Esophagus (tissue), 2 donors: ENCODE measurements around the gene NAPB. TPM values are rescaled to one million over a fixed set of nuclear protein-coding genes. Genes with fewer than 3 reads are reported as not detected.

Source experiments
- H3K27ac ChIP-seq, 2 donors: one replicate each; pipeline ENCODE4 v1.5.1; 2013; ENCODE audit warnings: low read depth in 2 of 2, mild to moderate bottlenecking in 2 of 2, inconsistent platforms in 1 of 2, low read length in 1 of 2, moderate library complexity in 1 of 2
- H3K27me3 ChIP-seq, 2 donors: one replicate each; pipeline ENCODE4 v1.6.1; 2013; ENCODE audit warnings: low read length in 2 of 2, control low read depth in 1 of 2, mild to moderate bottlenecking in 1 of 2; ENCODE audit not compliant: insufficient read depth in 2 of 2, control insufficient read depth in 1 of 2
- H3K36me3 ChIP-seq, 2 donors: one replicate each; pipeline ENCODE4 v1.6.1; 2013; ENCODE audit warnings: low read length in 1 of 2; ENCODE audit not compliant: control insufficient read depth in 2 of 2, insufficient read depth in 2 of 2
- H3K4me1 ChIP-seq, 2 donors: one replicate each; pipeline ENCODE4 v1.6.1; 2013; ENCODE audit warnings: low read length in 1 of 2; ENCODE audit not compliant: control insufficient read depth in 2 of 2, insufficient read depth in 2 of 2
- H3K4me3 ChIP-seq, 2 donors: one replicate each; pipeline ENCODE4 v1.5.1; 2013; ENCODE audit warnings: low read length in 2 of 2, mild to moderate bottlenecking in 2 of 2, low read depth in 1 of 2, moderate library complexity in 1 of 2
- H3K9me3 ChIP-seq, 2 donors: one replicate each; pipeline ENCODE4 v1.6.1; 2013; ENCODE audit warnings: mild to moderate bottlenecking in 2 of 2, low read depth in 1 of 2, low read length in 1 of 2, moderate library complexity in 1 of 2; ENCODE audit not compliant: control insufficient read depth in 2 of 2, insufficient read depth in 1 of 2
- WGBS, 2 donors: extraction: QIAGEN DNeasy Blood & Tissue Kit; methylation state at CpG; one replicate each; pipeline ENCODE4 v1.1.7; 2013; 5-methylcytosine and 5-hydroxymethylcytosine counted together
- polyA plus RNA-seq, 2 donors: library from polyadenylated mRNA; stranded (reverse); fragments of 200-250 nt; gene quantifications; one replicate each; pipeline ENCODE4 v1.2.3, GENCODE V29; 2013
- donor health status: healthy with polysubstance abuse.
- donor health status: Bipolar disorder and iron deficiency.

NAPB gene
- polyA plus RNA-seq, 2 donors, result 3.4 to 4.7 TPM

GRCh38 chr20:23419995-23420901 lies 1.0 kb downstream of the NAPB start:
- no peaks in the 10 kb centered on the region for H3K27me3 ChIP-seq
- peak overlapping the region; percentile 88 to 92 for H3K27ac ChIP-seq
- peak overlapping the region; percentile 75 to 98 for H3K4me3 ChIP-seq
- H3K9me3 ChIP-seq, result no peaks in the 10 kb centered on the region
- no peaks in the 10 kb centered on the region for H3K36me3 ChIP-seq
- 0 to 1% methylated on average over 55 to 58 of the region's 58 CpGs for WGBS, 2 donors
- no peaks in the 10 kb centered on the region for H3K4me1 ChIP-seq

DNA sequence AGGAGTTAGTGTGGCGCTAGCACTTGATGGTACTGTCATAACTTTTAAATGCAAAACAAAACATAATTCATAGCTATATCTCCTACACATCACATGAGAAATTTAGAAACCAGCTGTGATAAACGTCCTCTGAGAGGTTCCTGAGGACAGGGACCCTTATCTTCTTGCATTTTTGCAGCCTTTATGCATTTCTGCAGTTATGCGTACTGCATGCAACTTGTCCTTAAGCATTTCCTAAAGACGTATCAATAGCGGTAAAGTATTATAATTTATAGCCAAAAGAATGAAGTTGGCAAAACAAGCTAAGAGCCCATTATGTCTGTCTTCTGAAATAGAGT lies 1.7 kb downstream of the NAPB start:
- Histone ChIP-seq H3K4me3 (peak overlapping the region in 1 of 2 donors; percentile 75), H3K27ac (peak overlapping the region in 1 of 2 donors; percentile 92), H3K36me3 (no peaks in the 10 kb centered on the region), H3K27me3 (no peaks in the 10 kb centered on the region), H3K4me1 (no peaks in the 10 kb centered on the region), H3K9me3 (no peaks in the 10 kb centered on the region)
- WGBS, 2 donors, result 26 to 32% methylated on average over 5 of the region's 5 CpGs

DNA sequence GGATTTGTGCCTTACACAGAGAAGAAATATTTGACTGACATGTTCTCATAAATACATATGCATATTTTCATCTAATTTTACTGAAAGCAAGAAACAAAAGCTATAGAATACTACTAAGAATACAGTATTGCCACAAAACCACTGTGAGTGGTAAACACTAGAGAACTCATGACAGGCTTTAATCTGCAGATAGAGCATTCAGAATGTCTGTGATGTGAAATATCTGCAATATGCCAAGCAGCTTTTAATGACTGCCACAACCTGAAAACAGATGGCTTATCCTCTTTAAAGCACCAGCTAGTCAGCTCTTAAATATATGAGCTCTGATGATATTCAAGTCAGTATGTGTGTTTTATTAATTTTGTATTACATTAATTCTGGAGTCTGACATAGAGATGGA lies 3.4 kb downstream of the NAPB start:
- Histone ChIP-seq H3K36me3 (no peaks in the 10 kb centered on the region), H3K27me3 (no peaks in the 10 kb centered on the region), H3K27ac (no peak overlapping the region), H3K4me3 (no peak overlapping the region), H3K4me1 (no peaks in the 10 kb centered on the region), H3K9me3 (no peaks in the 10 kb centered on the region)

- Histone ChIP-seq H3K4me3 (no peak overlapping the region), H3K4me1 (no peaks in the 10 kb centered on the region), H3K27ac (no peak overlapping the region), H3K36me3 (no peaks in the 10 kb centered on the region), H3K9me3 (no peaks in the 10 kb centered on the region), H3K27me3 (no peaks in the 10 kb centered on the region)
- 64 to 75% methylated on average over 6 of the region's 6 CpGs for WGBS, 2 donors
These were observed 5.2 kb downstream of the NAPB start for GRCh38 chr20:23415959-23416583.

- 86 to 90% methylated on average over 5 of the region's 5 CpGs for WGBS, 2 donors
- Histone ChIP-seq H3K36me3 (no peaks in the 10 kb centered on the region), H3K27me3 (no peaks in the 10 kb centered on the region), H3K4me1 (no peaks in the 10 kb centered on the region), H3K9me3 (no peaks in the 10 kb centered on the region), H3K27ac (no peak overlapping the region), H3K4me3 (no peak overlapping the region)
These were observed 5.7 kb downstream of the NAPB start for GRCh38 chr20:23415555-23415954.

GRCh38 chr20:23414526-23415188 lies 6.6 kb downstream of the NAPB start:
- no peak overlapping the region for H3K4me3 ChIP-seq
- WGBS, 2 donors, result 53 to 63% methylated on average over 1 of the region's 1 CpG
- H3K36me3 ChIP-seq, result no peaks in the 10 kb centered on the region
- H3K27me3 ChIP-seq, result no peaks in the 10 kb centered on the region
- no peak overlapping the region for H3K27ac ChIP-seq
- no peaks in the 10 kb centered on the region for H3K4me1 ChIP-seq
- no peaks in the 10 kb centered on the region for H3K9me3 ChIP-seq

DNA sequence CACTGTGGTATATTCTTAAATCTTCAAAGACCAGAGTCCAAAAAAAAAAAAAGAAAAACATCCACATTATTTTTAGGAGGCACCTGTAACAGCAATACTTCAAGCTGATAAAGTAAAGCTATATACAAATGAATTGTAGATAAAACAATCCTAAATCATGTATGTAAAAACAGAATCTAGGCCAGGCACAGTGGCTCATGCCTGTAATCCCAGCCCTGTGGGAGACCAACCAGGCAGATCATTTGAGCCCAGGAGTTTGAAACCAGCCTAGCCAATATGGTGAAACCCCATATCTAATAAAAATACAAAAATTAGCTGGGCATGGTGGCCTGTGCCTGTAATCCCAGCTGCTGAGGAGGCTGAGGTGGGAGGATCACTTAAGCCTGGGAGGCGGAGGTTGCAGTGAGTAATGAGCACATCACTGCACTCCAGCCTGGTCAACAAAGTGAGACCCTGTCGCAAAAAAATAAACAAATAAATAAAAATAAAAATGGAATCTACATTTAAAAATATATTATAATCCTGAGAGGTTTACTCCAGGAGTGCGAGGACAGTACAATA lies 7.3 kb downstream of the NAPB start:
- WGBS, 2 donors, result 95 to 98% methylated on average over 3 of the region's 3 CpGs
- Histone ChIP-seq H3K4me3 (no peak overlapping the region), H3K36me3 (no peaks in the 10 kb centered on the region), H3K4me1 (no peaks in the 10 kb centered on the region), H3K9me3 (no peaks in the 10 kb centered on the region), H3K27me3 (no peaks in the 10 kb centered on the region), H3K27ac (no peak overlapping the region)

DNA sequence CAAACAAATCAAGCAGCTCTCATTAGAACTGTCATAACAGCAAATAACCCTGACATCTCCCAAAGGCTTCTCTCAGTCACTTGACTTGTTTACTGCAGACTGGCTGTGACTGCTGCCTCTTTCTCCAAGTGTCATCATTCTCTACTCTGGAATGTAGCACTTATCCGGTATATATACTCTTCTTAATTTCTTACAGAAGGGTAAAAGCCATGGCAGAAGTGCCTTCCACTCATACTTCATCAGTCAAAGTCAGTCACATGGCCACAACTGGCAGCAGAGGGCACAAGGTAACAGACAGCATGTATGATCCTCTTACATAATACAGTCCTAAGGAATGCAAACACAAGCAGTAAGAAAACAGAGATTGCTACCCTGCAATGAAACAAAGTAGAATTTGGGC lies 9.3 kb downstream of the NAPB start:
- no peaks in the 10 kb centered on the region for H3K27me3 ChIP-seq
- H3K36me3 ChIP-seq, result no peaks in the 10 kb centered on the region
- WGBS, 2 donors, result 47 to 56% methylated on average over 1 of the region's 1 CpG
- H3K4me3 ChIP-seq, result no peak overlapping the region
- H3K4me1 ChIP-seq, result no peaks in the 10 kb centered on the region
- H3K9me3 ChIP-seq, result no peaks in the 10 kb centered on the region
- H3K27ac ChIP-seq, result no peak overlapping the region

DNA sequence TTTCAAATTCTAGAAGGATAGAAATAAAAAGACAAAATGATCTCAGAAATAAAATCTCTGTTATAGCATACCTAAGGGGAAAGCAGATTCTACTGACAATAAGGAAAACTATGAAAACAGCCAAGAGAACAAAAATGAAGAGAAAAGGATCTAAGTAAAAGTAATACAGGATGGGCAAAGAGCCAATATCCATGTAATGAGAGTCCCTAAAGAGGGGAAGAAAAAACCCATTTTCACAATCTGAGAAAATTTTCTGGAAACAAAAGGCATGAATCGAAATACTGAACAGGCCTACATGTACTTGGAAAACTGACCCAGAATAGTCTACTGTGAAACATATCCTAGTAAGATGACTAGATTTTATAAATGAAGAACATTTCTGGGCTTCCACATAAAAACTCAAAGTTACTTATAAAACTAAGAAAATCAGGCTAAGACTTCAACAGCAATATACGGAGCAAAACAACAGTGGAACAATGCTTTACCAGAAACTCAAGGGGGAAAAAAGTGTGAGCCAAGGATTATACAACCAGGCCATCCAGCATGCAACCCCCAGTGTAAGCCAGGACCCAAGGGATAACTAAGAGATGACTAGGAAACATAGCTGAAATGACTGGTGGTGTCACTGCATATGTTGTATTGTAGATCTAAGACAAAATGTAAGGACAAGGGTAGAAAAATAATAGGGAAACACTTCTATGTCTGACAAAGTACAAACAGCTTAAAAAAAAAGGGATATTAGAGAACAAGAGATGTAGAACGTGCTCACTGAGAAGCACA lies 10.2 kb downstream of the NAPB start:
- H3K27ac ChIP-seq, result no peak overlapping the region
- no peak overlapping the region for H3K4me3 ChIP-seq
- H3K9me3 ChIP-seq, result no peaks in the 10 kb centered on the region
- H3K27me3 ChIP-seq, result no peaks in the 10 kb centered on the region
- no peaks in the 10 kb centered on the region for H3K36me3 ChIP-seq
- 91 to 93% methylated on average over 3 of the region's 3 CpGs for WGBS, 2 donors
- H3K4me1 ChIP-seq, result no peaks in the 10 kb centered on the region
